HG03469 (cell line): ENCODE results near the gene PPP2R5C.

Experiments
- ATAC-seq: cut with Tn5 transposase; IDR thresholded peaks from one replicate; pipeline ENCODE4 v1.9.1; 2021; ENCODE audit warnings: mild to moderate bottlenecking, moderate library complexity, moderate number of reproducible peaks; ENCODE audit not compliant: unreplicated experiment

PPP2R5C gene

GRCh38 chr14:101934601-101935150 lies 173.2 kb downstream of the PPP2R5C start:
- ATAC-seq = no peak

GRCh38 chr14:101937926-101938767 lies 176.6 kb downstream of the PPP2R5C start:
- ATAC-seq = no peak

GRCh38 chr14:101939646-101940170 lies 178.2 kb downstream of the PPP2R5C start:
- no peak for ATAC-seq

- ATAC-seq = no peak
Observed at GRCh38 chr14:101944451-101944850, 182.9 kb downstream of the PPP2R5C start.

GRCh38 chr14:101945171-101945570 lies 183.7 kb downstream of the PPP2R5C start:
- ATAC-seq = no peak

- ATAC-seq = peak; percentile 4
Observed at GRCh38 chr14:101947577-101947903, 186.0 kb downstream of the PPP2R5C start.

- ATAC-seq = peak; percentile 97
Observed at GRCh38 chr14:101947904-101948665, 186.6 kb downstream of the PPP2R5C start.

GRCh38 chr14:101948666-101949216 lies 187.2 kb downstream of the PPP2R5C start:
- no peak for ATAC-seq

- ATAC-seq = no peak
Observed at GRCh38 chr14:101950100-101950499, 188.6 kb downstream of the PPP2R5C start.

GRCh38 chr14:101950516-101951215 lies 189.2 kb downstream of the PPP2R5C start:
- no peak for ATAC-seq

GRCh38 chr14:101953151-101953550 lies 191.6 kb downstream of the PPP2R5C start:
- ATAC-seq = no peak

GRCh38 chr14:101954501-101954900 lies 193.0 kb downstream of the PPP2R5C start:
- ATAC-seq = no peak

GRCh38 chr14:101955695-101956161 lies 194.2 kb downstream of the PPP2R5C start:
- no peak for ATAC-seq

GRCh38 chr14:101956179-101956885 lies 194.8 kb downstream of the PPP2R5C start:
- no peak for ATAC-seq

GRCh38 chr14:101957406-101958234 lies 196.1 kb downstream of the PPP2R5C start:
- no peak for ATAC-seq

- ATAC-seq = no peak
Observed at GRCh38 chr14:101958418-101959180, 197.1 kb downstream of the PPP2R5C start.

GRCh38 chr14:101959277-101959676 lies 197.8 kb downstream of the PPP2R5C start:
- no peak for ATAC-seq

- ATAC-seq = no peak
Observed at GRCh38 chr14:101960225-101960624, 198.7 kb downstream of the PPP2R5C start.
